GM12891 (cell line): ENCODE results near the gene BCAS2.

ENCODE experiments used
- POLR2A ChIP-seq: IDR thresholded peaks from 2 replicates; pipeline ENCODE4 v1.6.1; 2011; ENCODE audit warnings: low read depth, low read length, control low read depth
- POLR2AphosphoS5 ChIP-seq: IDR thresholded peaks from 2 replicates; pipeline ENCODE4 v1.6.1; 2011; ENCODE audit warnings: low read depth, low read length, control low read depth
- SPI1 ChIP-seq: IDR thresholded peaks from 2 replicates; pipeline ENCODE4 v1.6.1; 2011; ENCODE audit warnings: low read depth, low read length, control low read depth
- TAF1 ChIP-seq: IDR thresholded peaks from 2 replicates; pipeline ENCODE4 v1.6.1; 2011; ENCODE audit warnings: low read depth, low read length, control low read depth

DNA sequence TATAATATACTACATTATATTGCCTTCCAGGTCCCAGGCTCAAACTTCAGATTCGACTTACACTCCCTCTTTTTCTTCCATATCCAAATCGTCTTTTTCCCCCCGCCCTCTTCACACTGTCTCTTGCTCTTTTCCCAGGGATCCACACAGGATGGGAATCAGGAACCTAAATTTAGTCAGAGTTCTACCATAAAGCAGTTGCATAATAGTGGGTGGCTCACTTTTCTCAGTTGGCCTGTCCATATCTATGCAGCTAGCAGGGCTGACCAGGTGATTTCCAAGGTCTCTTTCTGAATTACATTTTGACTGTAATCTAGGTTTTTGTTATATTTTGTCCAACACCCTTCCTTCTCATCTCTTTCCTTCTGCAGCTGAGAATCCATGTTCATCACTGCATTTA is 7.7 kb upstream of the BCAS2 start:
- no peak for TF ChIP-seq POLR2A
- no peak for TF ChIP-seq POLR2AphosphoS5
- TF ChIP-seq SPI1 = no peak
- TF ChIP-seq TAF1 = no peak
